Stimulated activated naive B cell treated with anti-CD40 and anti-IgM and Interleukin-4, amounts not matched to agents 10 μg/mL and 1 μg/mL and 100 μg/mL, for 72 hours (primary cell): ENCODE data around the gene LRMDA.

Source experiments
- ATAC-seq, 2 donors: fragments of 150-1000 bp; cut with Tn5 transposase; replicated peaks; 2 replicates each; pipeline ENCODE4 v1.10.0; 2021; ENCODE audit warnings: moderate library complexity in 1 of 2
- DNase-seq: peaks from one replicate; pipeline ENCODE4 v3.0.0; 2021
- H3K27ac Mint-ChIP-seq: one replicate; pipeline ENCODE4 v1.8.0; 2022; ENCODE audit warnings: mild to moderate bottlenecking, mixed read lengths
- H3K27me3 Mint-ChIP-seq, 2 donors: one replicate each; pipeline ENCODE4 v1.8.0; 2022; ENCODE audit warnings: mixed read lengths in 2 of 2
- H3K36me3 Mint-ChIP-seq, 2 donors: one replicate each; pipeline ENCODE4 v1.8.0; 2022; ENCODE audit warnings: mixed read lengths in 2 of 2, mild to moderate bottlenecking in 1 of 2
- H3K4me1 Mint-ChIP-seq, 2 donors: one replicate each; pipeline ENCODE4 v1.8.0; 2022; ENCODE audit warnings: mixed read lengths in 2 of 2, mild to moderate bottlenecking in 1 of 2
- H3K4me3 Mint-ChIP-seq, 2 donors: one replicate each; pipeline ENCODE4 v1.8.0; 2022; ENCODE audit warnings: mild to moderate bottlenecking in 2 of 2, mixed read lengths in 2 of 2, moderate library complexity in 1 of 2
- H3K9me3 Mint-ChIP-seq, 2 donors: one replicate each; pipeline ENCODE4 v1.8.0; 2022; ENCODE audit warnings: mixed read lengths in 2 of 2, mild to moderate bottlenecking in 1 of 2

LRMDA gene

GRCh38 chr10:75788394-75789205 lies 357.2 kb downstream of the LRMDA start:
- no peak overlapping the region for H3K4me3 Mint-ChIP-seq
- DNase-seq = no peak
- peaks cover 0 to 5% of the 10 kb centered on the region in 2 donors for H3K27me3 Mint-ChIP-seq
- ATAC-seq = no peak
- H3K27ac Mint-ChIP-seq = no peak overlapping the region
- no peaks in the 10 kb centered on the region for H3K9me3 Mint-ChIP-seq
- H3K4me1 Mint-ChIP-seq = no peaks in the 10 kb centered on the region
- H3K36me3 Mint-ChIP-seq = no peaks in the 10 kb centered on the region

GRCh38 chr10:75793848-75794247 lies 362.4 kb downstream of the LRMDA start:
- Mint-ChIP-seq H3K4me3 (no peak overlapping the region), H3K36me3 (no peaks in the 10 kb centered on the region), H3K27ac (no peak overlapping the region), H3K9me3 (peaks cover 4 to 6% of the 10 kb centered on the region in 2 donors), H3K27me3 (no peaks in the 10 kb centered on the region), H3K4me1 (no peaks in the 10 kb centered on the region)
- ATAC-seq = no peak
- DNase-seq = no peak

GRCh38 chr10:75801121-75801520 lies 369.7 kb downstream of the LRMDA start:
- Mint-ChIP-seq H3K36me3 (no peaks in the 10 kb centered on the region), H3K4me3 (no peak overlapping the region), H3K9me3 (peaks cover 3 to 4% of the 10 kb centered on the region in 2 donors), H3K27ac (no peak overlapping the region), H3K4me1 (no peaks in the 10 kb centered on the region), H3K27me3 (peaks cover 0 to 4% of the 10 kb centered on the region in 2 donors)
- ATAC-seq (no peak), DNase-seq (no peak)

GRCh38 chr10:75801661-75802060 lies 370.2 kb downstream of the LRMDA start:
- peaks cover 0 to 4% of the 10 kb centered on the region in 2 donors for H3K27me3 Mint-ChIP-seq
- no peaks in the 10 kb centered on the region for H3K36me3 Mint-ChIP-seq
- ATAC-seq = no peak
- H3K4me1 Mint-ChIP-seq = no peaks in the 10 kb centered on the region
- no peak overlapping the region for H3K27ac Mint-ChIP-seq
- no peak overlapping the region for H3K4me3 Mint-ChIP-seq
- H3K9me3 Mint-ChIP-seq = peaks cover 3 to 4% of the 10 kb centered on the region in 2 donors
- no peak for DNase-seq

- no peaks in the 10 kb centered on the region for H3K4me1 Mint-ChIP-seq
- DNase-seq = no peak
- H3K27me3 Mint-ChIP-seq = peaks cover 5 to 8% of the 10 kb centered on the region in 2 donors
Measured at GRCh38 chr10:75803121-75803520, 371.7 kb downstream of the LRMDA start.

GRCh38 chr10:75803816-75804552 lies 372.6 kb downstream of the LRMDA start:
- Mint-ChIP-seq H3K4me3 (no peak overlapping the region), H3K27ac (no peak overlapping the region), H3K36me3 (no peaks in the 10 kb centered on the region), H3K9me3 (no peaks in the 10 kb centered on the region), H3K4me1 (no peaks in the 10 kb centered on the region), H3K27me3 (peaks cover 5 to 8% of the 10 kb centered on the region in 2 donors)
- DNase-seq (no peak), ATAC-seq (no peak)

More at GRCh38 chr10:75803121-75803520, 371.7 kb downstream of the LRMDA start:
- H3K36me3 Mint-ChIP-seq = no peaks in the 10 kb centered on the region
- no peak for ATAC-seq
- no peak overlapping the region for H3K4me3 Mint-ChIP-seq
- H3K27ac Mint-ChIP-seq = no peak overlapping the region
- H3K9me3 Mint-ChIP-seq = no peaks in the 10 kb centered on the region

- Mint-ChIP-seq H3K36me3 (no peaks in the 10 kb centered on the region), H3K4me3 (no peak overlapping the region), H3K27me3 (peaks cover 5 to 15% of the 10 kb centered on the region in 2 donors), H3K4me1 (no peaks in the 10 kb centered on the region), H3K27ac (no peak overlapping the region), H3K9me3 (no peaks in the 10 kb centered on the region)
- DNase-seq (no peak), ATAC-seq (no peak)
Measured at GRCh38 chr10:75806186-75806585, 374.8 kb downstream of the LRMDA start.

GRCh38 chr10:75807456-75807855 lies 376.0 kb downstream of the LRMDA start:
- Mint-ChIP-seq H3K9me3 (no peaks in the 10 kb centered on the region), H3K27me3 (peaks cover 5 to 15% of the 10 kb centered on the region in 2 donors), H3K4me1 (no peaks in the 10 kb centered on the region), H3K4me3 (no peak overlapping the region), H3K27ac (no peak overlapping the region), H3K36me3 (no peaks in the 10 kb centered on the region)
- DNase-seq = no peak
- ATAC-seq = no peak

- ATAC-seq (no peak), DNase-seq (no peak)
- Mint-ChIP-seq H3K4me1 (no peaks in the 10 kb centered on the region), H3K4me3 (no peak overlapping the region), H3K36me3 (no peaks in the 10 kb centered on the region), H3K9me3 (peaks cover 0 to 2% of the 10 kb centered on the region in 2 donors), H3K27me3 (peaks cover 11 to 12% of the 10 kb centered on the region in 2 donors), H3K27ac (no peak overlapping the region)
Measured at GRCh38 chr10:75809003-75809402, 377.6 kb downstream of the LRMDA start.

GRCh38 chr10:75814014-75814413 lies 382.6 kb downstream of the LRMDA start:
- DNase-seq (no peak), ATAC-seq (no peak)
- Mint-ChIP-seq H3K27ac (no peak overlapping the region), H3K27me3 (peaks cover 12 to 18% of the 10 kb centered on the region in 2 donors), H3K36me3 (no peaks in the 10 kb centered on the region), H3K4me3 (no peak overlapping the region), H3K4me1 (no peaks in the 10 kb centered on the region), H3K9me3 (peaks cover 0 to 2% of the 10 kb centered on the region in 2 donors)

- H3K4me1 Mint-ChIP-seq = no peaks in the 10 kb centered on the region
- H3K36me3 Mint-ChIP-seq = no peaks in the 10 kb centered on the region
- H3K4me3 Mint-ChIP-seq = no peak overlapping the region
- peaks cover 0 to 2% of the 10 kb centered on the region in 2 donors for H3K9me3 Mint-ChIP-seq
- no peak for ATAC-seq
- H3K27ac Mint-ChIP-seq = no peak overlapping the region
- H3K27me3 Mint-ChIP-seq = peaks cover 12 to 14% of the 10 kb centered on the region in 2 donors
- no peak for DNase-seq
Measured at GRCh38 chr10:75815066-75815465, 383.6 kb downstream of the LRMDA start.

- ATAC-seq (no peak), DNase-seq (no peak)
- Mint-ChIP-seq H3K36me3 (no peaks in the 10 kb centered on the region), H3K4me3 (no peak overlapping the region), H3K4me1 (no peaks in the 10 kb centered on the region), H3K27me3 (peaks cover 11 to 12% of the 10 kb centered on the region in 2 donors), H3K27ac (no peak overlapping the region), H3K9me3 (peaks cover 0 to 4% of the 10 kb centered on the region in 2 donors)
Measured at GRCh38 chr10:75817198-75817597, 385.8 kb downstream of the LRMDA start.

GRCh38 chr10:75818552-75818951 lies 387.1 kb downstream of the LRMDA start:
- Mint-ChIP-seq H3K4me3 (no peak overlapping the region), H3K4me1 (no peaks in the 10 kb centered on the region), H3K27ac (no peak overlapping the region), H3K9me3 (peaks cover 0 to 4% of the 10 kb centered on the region in 2 donors), H3K36me3 (no peaks in the 10 kb centered on the region), H3K27me3 (peaks cover 7 to 11% of the 10 kb centered on the region in 2 donors)
- DNase-seq = no peak
- no peak for ATAC-seq

- no peak overlapping the region for H3K4me3 Mint-ChIP-seq
- no peaks in the 10 kb centered on the region for H3K27me3 Mint-ChIP-seq
- no peak overlapping the region for H3K27ac Mint-ChIP-seq
- no peaks in the 10 kb centered on the region for H3K36me3 Mint-ChIP-seq
- no peaks in the 10 kb centered on the region for H3K4me1 Mint-ChIP-seq
- peaks cover 0 to 4% of the 10 kb centered on the region in 2 donors for H3K9me3 Mint-ChIP-seq
- DNase-seq = no peak
- ATAC-seq = no peak
Measured at GRCh38 chr10:75825235-75825634, 393.8 kb downstream of the LRMDA start.

GRCh38 chr10:75825661-75826060 lies 394.2 kb downstream of the LRMDA start:
- Mint-ChIP-seq H3K9me3 (peaks cover 0 to 5% of the 10 kb centered on the region in 2 donors), H3K27ac (no peak overlapping the region), H3K4me1 (no peaks in the 10 kb centered on the region), H3K4me3 (no peak overlapping the region), H3K36me3 (no peaks in the 10 kb centered on the region), H3K27me3 (no peaks in the 10 kb centered on the region)
- no peak for DNase-seq
- ATAC-seq = no peak
